Keratinocyte (primary cell): ENCODE measurements around the gene LAMA2.

Experiments used
- CTCF ChIP-seq, 3 experiments: IDR thresholded peaks in 1 of 3; conservative IDR thresholded peaks in 1 of 3; optimal IDR thresholded peaks in 1 of 3; 2 replicates in 2 of 3; 3 replicates in 1 of 3; pipeline versions ENCODE3 to v1.5.1; 2011; ENCODE audit warnings: low read length in 3 of 3, mild to moderate bottlenecking in 3 of 3, moderate library complexity in 2 of 3, control low read depth in 1 of 3, inconsistent platforms in 1 of 3; ENCODE audit not compliant: insufficient read depth in 2 of 3; ENCODE audit errors: extremely low read depth in 1 of 3
- EZH2 ChIP-seq: IDR thresholded peaks from one replicate; pipeline ENCODE4 v1.6.1; 2012; ENCODE audit warnings: inconsistent platforms, mild to moderate bottlenecking, low read length, moderate library complexity

- no peak for TF ChIP-seq CTCF (optimal IDR thresholded peaks at IDR 0.05 in 1 of 3, IDR thresholded peaks at IDR 0.05 in 1 of 3, conservative IDR thresholded peaks at IDR 0.05 in 1 of 3; ENCODE audit: extremely low read depth in 1 of 3, insufficient read depth in 2 of 3, low read length in 3 of 3)
- no peak for TF ChIP-seq EZH2
Observed at GRCh38 chr6:129543981-129544380, 661.0 kb downstream of the LAMA2 start.
